GM12878 (cell line): ENCODE results near the gene CTNNA3.

Experiments used
- CHD2 ChIP-seq: IDR thresholded peaks from 2 replicates; pipeline ENCODE4 v1.6.1; 2011; ENCODE audit warnings: low read depth, low read length, improper control_type of control experiment, borderline replicate concordance
- EP300 ChIP-seq, 2 experiments: fragments of 150-350 bp in 1 of 2; IDR thresholded peaks; 2 replicates each; pipeline ENCODE4 v1.6.1; 2011 to 2012; ENCODE audit warnings: low read depth in 2 of 2, low read length in 2 of 2, borderline replicate concordance in 1 of 2, improper control_type of control experiment in 1 of 2, inconsistent platforms in 1 of 2; ENCODE audit not compliant: control insufficient read depth in 1 of 2
- HDAC2 ChIP-seq: fragments of 200-600 bp; sonication (generic); IDR thresholded peaks from 2 replicates; pipeline ENCODE4 v1.6.1; 2017
- HDAC6 ChIP-seq: fragments of 200-600 bp; sonication (generic); IDR thresholded peaks from one replicate; pipeline ENCODE4 v1.8.0; 2017; ENCODE audit warnings: antibody characterized with exemption; ENCODE audit not compliant: unreplicated experiment
- MYC ChIP-seq: IDR thresholded peaks from 2 replicates; pipeline ENCODE4 v1.6.1; 2011; ENCODE audit warnings: mild to moderate bottlenecking, low read length, moderate library complexity, inconsistent platforms; ENCODE audit not compliant: insufficient read depth, insufficient replicate concordance, insufficient read length, severe bottlenecking
- POLR2A ChIP-seq: IDR thresholded peaks from 2 replicates; pipeline ENCODE4 v1.6.1; 2011; ENCODE audit warnings: low read depth, mild to moderate bottlenecking, low read length
- POLR2AphosphoS5 ChIP-seq: IDR thresholded peaks from 2 replicates; pipeline ENCODE4 v1.6.1; 2011; ENCODE audit warnings: mild to moderate bottlenecking, low read length, inconsistent platforms
- RAD21 ChIP-seq: IDR thresholded peaks from 2 replicates; pipeline ENCODE4 v1.6.1; 2011; ENCODE audit warnings: mild to moderate bottlenecking, low read depth, low read length, moderate library complexity; ENCODE audit not compliant: insufficient read depth
- STAT3 ChIP-seq: IDR thresholded peaks from 2 replicates; pipeline ENCODE4 v1.6.1; 2011; ENCODE audit warnings: low read depth, low read length, improper control_type of control experiment
- TF ChIP-seq, protein P1 (sequence below): fragments of 450-650 bp; IDR thresholded peaks from 2 replicates; pipeline ENCODE4 v1.6.1; 2017; ENCODE audit warnings: mild to moderate bottlenecking, low read depth, inconsistent platforms; ENCODE audit not compliant: poor library complexity, severe bottlenecking
- TF ChIP-seq, protein P2 (sequence below): IDR thresholded peaks from 2 replicates; pipeline ENCODE4 v1.6.1; 2012; ENCODE audit warnings: low read depth, low read length, improper control_type of control experiment

DNA sequence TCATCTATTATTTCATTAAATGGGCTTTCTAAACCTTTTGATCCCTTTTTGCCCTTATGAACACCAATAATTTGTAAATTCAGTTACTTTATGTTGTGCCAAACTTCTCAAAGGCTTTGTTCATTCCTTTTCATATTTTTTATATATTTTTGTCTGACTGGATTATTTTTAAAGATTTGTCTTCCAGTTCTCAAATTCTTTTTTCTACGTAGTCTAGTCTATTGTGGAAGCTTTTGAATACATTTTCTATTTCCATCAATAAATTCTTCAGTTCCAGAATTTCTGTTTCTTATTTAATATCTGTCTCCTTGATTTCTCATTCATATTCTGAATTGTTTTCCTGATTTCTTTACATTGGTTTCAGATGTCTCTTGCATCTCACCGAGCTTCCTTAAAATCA is 108.2 kb downstream of the CTNNA3 start:
- TF ChIP-seq RAD21 (no peak), HDAC6 (no peak), POLR2A (no peak), POLR2AphosphoS5 (no peak), EP300 (IDR thresholded peaks at IDR 0.05; ENCODE audit: borderline replicate concordance in 1 of 2, control insufficient read depth in 1 of 2, low read depth in 2 of 2, low read length in 2 of 2) (no peak), STAT3 (no peak), MYC (no peak), CHD2 (no peak), HDAC2 (no peak)
- TF ChIP-seq, protein P1, sequence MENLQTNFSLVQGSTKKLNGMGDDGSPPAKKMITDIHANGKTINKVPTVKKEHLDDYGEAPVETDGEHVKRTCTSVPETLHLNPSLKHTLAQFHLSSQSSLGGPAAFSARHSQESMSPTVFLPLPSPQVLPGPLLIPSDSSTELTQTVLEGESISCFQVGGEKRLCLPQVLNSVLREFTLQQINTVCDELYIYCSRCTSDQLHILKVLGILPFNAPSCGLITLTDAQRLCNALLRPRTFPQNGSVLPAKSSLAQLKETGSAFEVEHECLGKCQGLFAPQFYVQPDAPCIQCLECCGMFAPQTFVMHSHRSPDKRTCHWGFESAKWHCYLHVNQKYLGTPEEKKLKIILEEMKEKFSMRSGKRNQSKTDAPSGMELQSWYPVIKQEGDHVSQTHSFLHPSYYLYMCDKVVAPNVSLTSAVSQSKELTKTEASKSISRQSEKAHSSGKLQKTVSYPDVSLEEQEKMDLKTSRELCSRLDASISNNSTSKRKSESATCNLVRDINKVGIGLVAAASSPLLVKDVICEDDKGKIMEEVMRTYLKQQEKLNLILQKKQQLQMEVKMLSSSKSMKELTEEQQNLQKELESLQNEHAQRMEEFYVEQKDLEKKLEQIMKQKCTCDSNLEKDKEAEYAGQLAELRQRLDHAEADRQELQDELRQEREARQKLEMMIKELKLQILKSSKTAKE, result no peak
- TF ChIP-seq, protein P2, sequence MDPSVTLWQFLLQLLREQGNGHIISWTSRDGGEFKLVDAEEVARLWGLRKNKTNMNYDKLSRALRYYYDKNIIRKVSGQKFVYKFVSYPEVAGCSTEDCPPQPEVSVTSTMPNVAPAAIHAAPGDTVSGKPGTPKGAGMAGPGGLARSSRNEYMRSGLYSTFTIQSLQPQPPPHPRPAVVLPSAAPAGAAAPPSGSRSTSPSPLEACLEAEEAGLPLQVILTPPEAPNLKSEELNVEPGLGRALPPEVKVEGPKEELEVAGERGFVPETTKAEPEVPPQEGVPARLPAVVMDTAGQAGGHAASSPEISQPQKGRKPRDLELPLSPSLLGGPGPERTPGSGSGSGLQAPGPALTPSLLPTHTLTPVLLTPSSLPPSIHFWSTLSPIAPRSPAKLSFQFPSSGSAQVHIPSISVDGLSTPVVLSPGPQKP, result no peak
